ENCODE data around the gene MEFV.

- TF ChIP-seq EZH2 (IDR thresholded peaks at IDR 0.05; ENCODE audit: borderline replicate concordance, low read length) (no peak), CTCF (conservative IDR thresholded peaks at IDR 0.05 in 1 of 2, IDR thresholded peaks at IDR 0.05 in 1 of 2; ENCODE audit: extremely low read depth in 1 of 2, insufficient read depth in 1 of 2, low read depth in 1 of 2, low read length in 2 of 2) (no peak)
Observed at GRCh38 chr16:3249020-3249419, 7.4 kb downstream of the MEFV start.
